EL (cell line): ENCODE data around the gene PIK3C2B.

Experiments
- DNase-seq: peaks from one replicate; pipeline ENCODE4 v3.0.0-alpha.2; 2016

Gene PIK3C2B

DNA sequence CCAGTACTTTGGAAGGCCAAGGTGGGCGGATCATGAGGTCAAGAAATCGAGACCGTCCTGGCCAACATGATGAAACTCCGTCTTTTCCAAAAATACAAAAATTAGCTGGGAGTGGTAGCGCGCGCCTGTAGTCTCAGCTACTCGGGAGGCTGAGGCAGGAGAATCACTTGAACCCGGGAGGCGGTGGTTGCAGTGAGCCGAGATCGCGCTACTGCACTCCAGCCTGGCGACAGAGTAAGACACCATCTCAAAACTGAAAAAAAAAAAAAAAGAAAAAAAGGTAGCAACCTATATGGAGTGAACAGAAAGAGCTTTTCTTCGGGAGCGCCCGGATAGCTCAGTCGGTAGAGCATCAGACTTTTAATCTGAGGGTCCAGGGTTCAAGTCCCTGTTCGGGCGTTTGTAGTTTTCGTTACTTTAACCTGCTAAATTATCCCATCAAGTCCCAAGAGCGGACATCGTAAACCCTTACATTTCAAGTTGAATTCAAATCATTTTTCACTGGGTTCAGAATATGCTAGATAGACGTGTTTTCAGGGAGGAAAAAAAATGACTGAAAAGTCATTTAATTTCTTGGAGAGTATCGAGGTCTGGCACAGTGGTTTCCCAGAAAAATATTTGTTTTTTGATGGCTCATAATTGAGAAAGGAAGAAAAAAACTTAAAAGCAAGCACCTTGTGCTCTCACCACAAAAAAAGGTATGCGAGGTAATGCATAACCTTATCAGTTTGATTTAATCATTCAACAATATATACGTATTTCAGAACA, 11.8 kb upstream of the PIK3C2B start:
- DNase-seq = peak; percentile 94

DNA sequence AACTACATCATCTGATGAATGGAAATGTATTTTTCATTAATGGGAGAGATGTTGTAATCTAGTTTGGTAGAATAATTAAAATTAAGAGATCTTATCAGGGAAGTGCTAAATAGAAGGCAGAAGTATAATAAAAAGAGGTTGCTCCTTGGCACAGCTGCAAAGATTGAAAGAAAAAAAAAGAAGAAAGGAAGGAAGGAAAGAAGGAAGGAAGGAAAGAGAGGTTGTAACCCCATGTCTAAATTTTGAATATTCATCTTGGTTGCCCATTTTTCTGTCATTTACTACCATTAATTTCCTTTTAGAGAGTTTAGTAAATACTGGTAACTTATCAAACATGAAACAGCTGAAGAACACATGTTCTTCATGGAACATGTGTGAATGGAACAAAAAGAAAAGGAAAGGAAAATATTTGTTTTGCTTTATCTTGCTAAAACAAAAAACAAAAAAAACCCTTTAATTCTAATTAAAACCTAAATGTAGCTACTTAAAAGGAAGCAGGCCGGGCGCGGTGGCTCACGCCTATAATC, 11.1 kb upstream of the PIK3C2B start:
- DNase-seq = no peak

GRCh38 chr1:204503913-204504519, 9.4 kb upstream of the PIK3C2B start:
- DNase-seq = no peak

DNA sequence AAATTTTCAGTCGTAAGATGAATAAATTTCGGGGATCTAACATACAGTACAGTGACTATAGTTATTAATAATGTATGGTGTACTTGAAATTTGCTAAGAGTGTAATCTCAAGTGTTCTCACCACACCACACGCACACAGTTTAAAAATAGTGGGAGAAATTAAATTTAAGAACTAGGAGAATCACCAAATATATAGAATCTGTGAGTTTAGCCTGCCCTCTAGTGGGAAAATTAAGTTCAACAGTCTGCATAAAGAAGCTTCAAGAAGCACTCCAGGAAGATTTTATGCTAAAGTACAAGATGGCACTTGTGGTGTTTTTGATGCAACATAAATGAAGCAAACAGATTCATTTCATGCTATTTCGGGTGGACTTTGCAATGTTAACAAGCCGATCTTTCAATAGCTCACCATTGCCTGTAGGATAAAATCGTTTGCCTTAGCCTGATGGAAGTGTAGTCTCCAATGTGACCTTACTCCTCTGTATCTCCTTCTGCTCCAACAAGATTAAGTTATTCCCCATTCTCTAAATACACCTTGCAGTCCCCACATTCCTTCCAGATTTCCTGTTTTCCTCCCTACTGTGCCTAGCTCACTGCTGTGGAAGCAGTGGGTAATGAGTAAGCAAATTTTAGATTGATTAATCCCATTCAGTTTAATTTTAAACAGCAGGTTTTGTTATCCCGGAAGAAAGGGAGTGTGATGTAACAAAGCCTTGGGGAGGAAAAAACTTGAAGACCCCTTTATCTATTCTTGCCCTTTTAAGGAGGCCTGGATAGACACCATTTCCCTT, 8.7 kb upstream of the PIK3C2B start:
- DNase-seq = peak; percentile 71

GRCh38 chr1:204502241-204502640, 7.6 kb upstream of the PIK3C2B start:
- DNase-seq = no peak

GRCh38 chr1:204499511-204500468, 5.2 kb upstream of the PIK3C2B start:
- no peak for DNase-seq

DNA sequence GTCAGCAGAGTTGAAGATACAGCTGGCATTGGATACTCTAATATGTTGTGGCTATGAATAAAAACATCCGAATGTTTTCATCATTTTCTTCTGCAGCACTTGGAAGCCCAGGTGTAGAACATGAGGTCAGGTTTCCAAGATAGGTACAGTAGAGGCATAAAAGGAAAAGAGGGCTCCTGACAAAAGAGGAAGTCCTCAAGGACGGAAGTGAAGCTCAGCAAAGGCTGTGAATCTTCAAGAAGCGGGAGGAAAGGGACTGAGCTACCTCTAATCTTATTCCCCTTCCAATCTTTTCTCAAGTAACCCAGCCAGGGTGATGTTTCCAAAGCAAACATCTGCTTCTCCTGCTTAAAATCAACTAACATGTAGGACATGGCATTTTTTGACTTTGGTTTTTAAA, 4.4 kb upstream of the PIK3C2B start:
- DNase-seq = no peak

GRCh38 chr1:204495777-204496176, 1.2 kb upstream of the PIK3C2B start:
- DNase-seq = no peak

DNA sequence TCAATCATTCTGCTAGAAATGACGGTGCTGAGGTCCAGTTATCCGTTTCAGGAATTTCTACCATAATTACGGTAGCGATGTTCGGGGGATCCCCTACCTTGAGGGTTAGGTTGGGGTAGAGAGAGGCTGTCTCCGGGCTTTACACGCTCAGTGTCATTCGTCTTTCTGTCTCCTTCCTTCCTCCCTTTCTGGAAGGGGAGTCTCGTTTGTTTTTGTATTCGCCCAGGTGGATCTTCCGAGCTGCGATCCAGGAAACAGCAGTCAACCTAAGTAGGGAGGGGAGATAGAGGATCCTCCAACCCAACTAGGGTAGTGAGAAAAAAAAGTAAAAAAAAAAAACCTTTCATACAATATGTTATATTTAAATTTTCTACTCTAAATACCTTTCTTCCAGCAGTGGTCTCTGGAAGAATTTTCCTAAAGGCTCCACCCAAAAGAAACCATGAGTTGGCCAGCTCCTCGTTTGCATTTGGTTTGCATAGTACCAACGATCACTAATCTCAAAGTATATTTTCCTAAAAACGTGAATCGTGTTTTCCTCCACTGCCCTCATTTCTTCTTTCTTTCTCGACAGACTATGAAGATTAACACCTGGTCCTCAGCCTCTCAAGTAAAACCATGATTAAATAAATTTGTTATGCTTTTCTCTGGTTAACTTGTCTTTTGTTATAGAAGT, 611 bp upstream of the PIK3C2B start:
- DNase-seq = no peak

GRCh38 chr1:204493984-204494280, 673 bp downstream of the PIK3C2B start:
- DNase-seq = peak; percentile 61

DNA sequence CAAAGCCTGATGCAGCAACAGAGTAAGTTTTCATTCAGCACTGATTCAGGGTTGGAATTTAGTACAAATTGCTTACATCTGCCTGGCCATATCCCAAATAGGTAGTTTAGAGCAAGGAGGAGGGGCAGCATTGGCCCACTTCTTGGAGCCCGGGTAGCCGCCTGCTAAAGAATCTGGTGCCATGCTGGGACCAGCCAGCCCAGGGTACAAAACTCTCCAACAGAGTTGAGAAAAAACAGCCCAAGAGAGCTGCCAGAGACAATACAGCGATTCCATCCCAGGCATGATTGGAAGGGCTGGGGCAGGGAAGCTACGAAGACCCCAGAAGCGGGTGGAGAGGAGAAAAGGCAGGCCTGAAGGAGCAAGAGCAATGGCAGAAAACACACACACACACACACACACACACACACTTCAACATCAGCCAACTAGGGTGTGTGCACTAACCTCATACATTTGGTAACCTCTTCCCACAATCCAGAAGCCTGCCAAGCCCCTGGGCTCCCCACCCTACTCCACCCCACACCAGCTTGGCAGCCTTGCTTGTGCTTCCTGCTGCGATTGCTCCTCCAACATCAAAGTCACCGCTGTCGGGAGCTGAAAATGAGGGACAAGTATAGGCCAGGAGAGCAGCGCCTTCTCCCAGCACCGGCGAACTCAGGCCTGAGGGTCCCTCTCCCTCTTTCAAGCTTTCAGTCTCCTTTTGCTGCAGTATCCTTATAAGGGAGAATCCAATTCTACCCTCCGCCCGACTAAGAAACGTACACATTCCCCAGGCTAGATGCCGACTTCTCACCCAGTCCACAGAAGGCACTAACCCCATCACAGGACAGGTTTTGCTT, 1.2 kb downstream of the PIK3C2B start:
- peak; percentile 41 for DNase-seq

DNA sequence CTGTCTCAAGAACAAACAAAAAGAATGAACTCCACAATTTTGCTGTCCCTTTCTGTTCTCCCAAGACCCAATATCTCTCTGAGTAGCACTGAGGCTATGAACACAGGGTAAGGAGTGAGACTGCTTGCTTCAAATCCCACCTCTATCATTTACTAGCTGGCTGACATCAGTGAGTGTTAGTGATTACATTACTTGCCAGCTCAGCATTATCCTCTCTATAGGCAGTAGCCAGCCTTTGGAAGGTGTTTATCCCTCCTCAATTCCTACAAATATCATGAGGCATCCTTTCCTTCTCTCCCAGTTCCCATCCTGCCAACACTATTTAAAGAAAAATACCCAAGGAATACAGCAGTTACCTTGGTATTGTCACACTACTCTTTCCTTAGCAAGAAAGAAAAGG, 3.0 kb downstream of the PIK3C2B start:
- no peak for DNase-seq

DNA sequence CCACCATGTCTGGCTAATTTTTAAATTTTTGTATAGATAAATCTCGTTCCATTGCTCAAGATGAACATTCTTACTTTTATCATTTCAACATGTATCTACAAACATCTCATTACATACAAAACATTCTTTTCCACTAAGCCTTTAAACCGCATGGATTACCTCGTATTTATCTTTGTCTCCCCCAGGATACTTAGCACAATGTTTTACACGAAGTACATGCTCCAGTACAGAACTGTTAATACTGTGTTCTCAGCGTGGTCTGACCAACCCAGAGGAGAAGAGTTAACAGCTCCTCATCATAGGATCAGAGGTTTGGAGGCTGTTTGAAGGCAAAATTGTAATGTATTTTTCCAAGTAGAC, 7.4 kb downstream of the PIK3C2B start:
- DNase-seq = no peak

DNA sequence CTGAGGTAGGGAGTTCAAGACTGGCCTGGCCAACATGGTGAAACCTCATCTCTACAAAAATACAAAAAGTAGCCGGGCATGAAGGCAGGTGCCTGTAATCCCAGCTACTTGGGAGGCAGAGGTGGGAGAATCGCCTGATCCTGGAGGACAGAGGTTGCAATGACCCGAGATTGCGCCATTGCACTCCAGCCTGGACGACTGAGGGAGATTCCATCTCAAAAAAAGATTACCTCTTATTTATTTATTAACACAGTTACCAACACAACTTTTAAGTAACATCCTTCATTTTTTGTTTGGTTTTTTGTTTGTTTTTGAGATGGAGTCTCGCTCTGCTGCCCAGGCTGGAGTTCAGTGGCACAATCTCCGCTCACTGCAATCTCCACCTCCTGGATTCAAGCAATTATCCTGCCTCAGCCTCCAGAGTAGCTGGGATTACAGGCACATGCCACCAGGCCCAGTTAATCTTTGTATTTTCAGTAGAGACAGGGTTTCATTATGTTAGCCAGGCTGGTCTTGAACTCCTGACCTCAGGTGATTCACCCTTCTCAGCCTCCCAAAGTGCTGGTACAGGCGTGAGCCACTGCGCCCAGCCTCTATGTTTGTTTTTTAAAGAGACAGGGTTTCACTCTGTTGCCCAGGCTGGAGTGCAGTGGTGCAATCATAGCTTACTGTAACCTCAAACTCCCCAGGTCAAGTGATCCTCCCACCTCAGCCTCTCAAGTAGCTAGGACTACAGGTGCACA, 7.9 kb downstream of the PIK3C2B start:
- DNase-seq = peak; percentile 37

DNA sequence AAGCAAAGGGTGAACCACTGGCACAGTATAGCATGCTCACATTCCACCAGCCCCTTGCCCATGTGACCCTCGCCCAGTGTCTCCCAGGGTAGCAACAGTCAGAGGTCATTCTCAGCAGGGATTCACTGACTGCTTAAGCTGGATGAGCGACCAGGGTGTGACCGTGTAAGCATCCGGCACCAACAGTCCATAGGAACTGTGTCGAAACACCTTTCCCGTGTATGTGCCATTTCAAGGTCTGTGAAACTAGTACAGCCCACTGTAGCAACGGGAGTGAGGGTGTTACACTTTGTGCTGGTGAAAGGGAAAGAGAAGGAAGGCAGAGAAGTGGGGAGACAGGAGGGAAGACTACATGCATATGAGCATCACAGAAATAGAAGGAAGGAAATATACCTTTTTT, 10.8 kb downstream of the PIK3C2B start:
- no peak for DNase-seq

- DNase-seq = no peak
These were observed 14.1 kb downstream of the PIK3C2B start for GRCh38 chr1:204480515-204480914.

DNA sequence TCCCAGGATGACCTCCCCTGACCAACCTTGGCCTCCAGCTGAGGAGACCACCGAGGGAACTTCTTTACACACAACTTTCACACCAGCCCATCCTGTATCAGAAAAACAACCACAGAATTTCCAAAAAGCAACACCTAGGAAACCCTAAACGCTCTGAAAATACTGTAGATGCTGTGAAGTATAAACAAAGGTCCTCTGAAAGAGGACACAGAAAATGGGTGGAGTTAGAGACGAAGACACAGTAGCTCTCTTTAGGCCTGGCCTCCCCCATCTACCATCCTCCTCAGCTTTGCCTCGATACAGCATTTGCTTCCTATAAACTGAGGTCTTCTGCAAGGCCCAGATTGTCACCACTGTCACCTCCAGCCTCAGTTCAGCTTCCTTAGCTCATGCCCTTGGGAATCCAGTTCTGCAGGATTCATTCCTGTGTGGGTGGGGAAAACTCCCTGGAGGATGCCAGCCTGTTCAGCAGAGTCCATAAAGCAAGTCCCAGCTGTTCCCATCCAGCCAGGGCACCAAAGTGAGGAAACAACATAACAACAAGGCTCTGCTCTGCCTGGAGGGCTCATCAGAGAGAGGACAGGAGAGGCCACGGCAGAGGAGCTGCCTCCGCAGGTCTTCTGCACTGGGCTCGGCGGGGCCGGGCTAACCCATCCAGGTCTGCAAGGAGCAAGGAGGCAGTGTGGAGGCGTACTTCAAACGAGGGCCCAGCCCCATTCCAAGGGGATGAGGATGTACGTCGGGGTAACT, 15.0 kb downstream of the PIK3C2B start:
- no peak for DNase-seq

DNA sequence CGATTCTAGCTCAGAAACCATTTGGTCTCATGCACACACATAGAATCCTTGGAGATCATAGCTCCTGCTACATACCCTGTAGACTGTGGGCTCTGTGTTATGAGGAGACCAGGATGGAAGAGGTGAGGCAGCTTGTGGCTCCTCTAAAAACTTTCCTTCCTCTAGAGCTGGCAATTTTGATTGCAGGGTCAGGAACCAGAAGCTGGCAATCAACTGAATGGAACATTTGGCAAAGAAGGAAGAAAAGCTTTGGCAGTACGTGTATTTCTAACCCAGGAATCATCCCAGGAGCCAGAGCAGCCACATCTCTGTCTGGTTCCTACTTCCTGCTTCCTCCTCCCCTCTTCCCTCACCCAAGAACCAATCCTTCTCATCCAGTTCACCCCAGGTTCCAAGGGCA, 15.7 kb downstream of the PIK3C2B start:
- DNase-seq = no peak

DNA sequence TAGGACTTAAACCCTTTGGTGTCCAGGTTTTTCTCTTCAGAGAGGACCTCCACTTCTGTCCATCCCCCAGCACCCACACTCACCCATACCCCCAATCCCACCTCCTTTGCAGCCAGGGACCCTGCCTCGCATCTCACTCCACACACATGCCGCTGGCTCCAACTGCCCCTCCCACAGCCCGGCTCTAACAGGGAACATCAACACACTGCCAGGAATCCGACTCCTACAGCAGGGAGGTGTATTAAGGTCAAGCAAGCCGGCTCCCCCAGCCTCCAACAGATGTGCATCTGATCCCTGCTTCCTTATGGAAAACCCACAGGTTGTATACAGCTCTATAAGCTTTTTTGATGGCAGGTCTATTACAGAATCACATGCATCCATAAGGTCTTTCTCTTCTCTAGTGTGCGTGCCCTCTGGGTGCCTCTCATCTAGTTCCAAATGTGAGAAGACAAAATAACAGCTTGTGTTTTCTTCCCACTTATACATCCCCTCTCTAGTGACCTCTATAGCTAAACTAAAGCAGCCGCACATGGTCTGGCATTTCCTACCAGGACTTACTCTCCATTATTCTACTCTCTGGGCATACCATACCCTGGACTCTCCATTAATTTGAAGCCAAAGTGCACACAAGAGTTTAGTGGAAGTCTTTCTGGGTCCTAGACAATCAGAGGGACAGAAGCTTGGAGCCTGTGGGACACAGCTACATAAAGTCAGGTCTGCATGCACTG, 16.3 kb downstream of the PIK3C2B start:
- DNase-seq = no peak
